ENCODE data around the gene PXMP4. TPM values are rescaled to one million over a fixed set of nuclear protein-coding genes. Genes with fewer than 3 reads are reported as not detected.

Gene PXMP4
- total and polyA plus RNA-seq, 9 donors, result 7.7 to 10.7 (median 8.5) TPM

GRCh38 chr20:33686100-33686983 is 33.8 kb downstream of the PXMP4 start, which contains the start of gene E2F1:
E2F1 (minus strand) TSS chr20:33686385; CDS start chr20:33686264, 121 bp downstream.
- no peaks in the 10 kb centered on the region for H3K27me3 ChIP-seq (ENCODE audit: control insufficient read depth, insufficient read depth, low read length)
- peak; percentile 98 for DNase-seq
- peak within 1 kb of the TSS; percentile 76 for H3K27ac ChIP-seq (ENCODE audit: low read length)
- no peaks in the 10 kb centered on the region for H3K9me3 ChIP-seq (replicated peaks; ENCODE audit: control insufficient read depth, low read depth, low read length)
- H3K4me3 ChIP-seq (ENCODE audit: low read length), result peak within 1 kb of the TSS; percentile 46
- H3K36me3 ChIP-seq (ENCODE audit: control insufficient read depth, insufficient read depth, low read length), result peaks cover 4% of the 10 kb centered on the region
- 2% methylated on average over 100 of the region's 101 CpGs for WGBS (ENCODE audit: insufficient coverage)
- H3K4me1 ChIP-seq (ENCODE audit: control insufficient read depth, insufficient read depth, low read length), result peaks cover 25% of the 10 kb centered on the region

- peak overlapping the region; percentile 46 for H3K4me3 ChIP-seq (ENCODE audit: low read length)
- H3K9me3 ChIP-seq (replicated peaks; ENCODE audit: control insufficient read depth, low read depth, low read length), result no peaks in the 10 kb centered on the region
- DNase-seq, result peak; percentile 83
- WGBS (ENCODE audit: insufficient coverage), result under 1% methylated on average over 49 of the region's 53 CpGs
- peaks cover 4% of the 10 kb centered on the region for H3K36me3 ChIP-seq (ENCODE audit: control insufficient read depth, insufficient read depth, low read length)
- H3K27ac ChIP-seq (ENCODE audit: low read length), result peak overlapping the region; percentile 76
- no peaks in the 10 kb centered on the region for H3K27me3 ChIP-seq (ENCODE audit: control insufficient read depth, insufficient read depth, low read length)
- peaks cover 25% of the 10 kb centered on the region for H3K4me1 ChIP-seq (ENCODE audit: control insufficient read depth, insufficient read depth, low read length)
Observed at GRCh38 chr20:33685328-33686099, 34.6 kb downstream of the PXMP4 start.

DNA sequence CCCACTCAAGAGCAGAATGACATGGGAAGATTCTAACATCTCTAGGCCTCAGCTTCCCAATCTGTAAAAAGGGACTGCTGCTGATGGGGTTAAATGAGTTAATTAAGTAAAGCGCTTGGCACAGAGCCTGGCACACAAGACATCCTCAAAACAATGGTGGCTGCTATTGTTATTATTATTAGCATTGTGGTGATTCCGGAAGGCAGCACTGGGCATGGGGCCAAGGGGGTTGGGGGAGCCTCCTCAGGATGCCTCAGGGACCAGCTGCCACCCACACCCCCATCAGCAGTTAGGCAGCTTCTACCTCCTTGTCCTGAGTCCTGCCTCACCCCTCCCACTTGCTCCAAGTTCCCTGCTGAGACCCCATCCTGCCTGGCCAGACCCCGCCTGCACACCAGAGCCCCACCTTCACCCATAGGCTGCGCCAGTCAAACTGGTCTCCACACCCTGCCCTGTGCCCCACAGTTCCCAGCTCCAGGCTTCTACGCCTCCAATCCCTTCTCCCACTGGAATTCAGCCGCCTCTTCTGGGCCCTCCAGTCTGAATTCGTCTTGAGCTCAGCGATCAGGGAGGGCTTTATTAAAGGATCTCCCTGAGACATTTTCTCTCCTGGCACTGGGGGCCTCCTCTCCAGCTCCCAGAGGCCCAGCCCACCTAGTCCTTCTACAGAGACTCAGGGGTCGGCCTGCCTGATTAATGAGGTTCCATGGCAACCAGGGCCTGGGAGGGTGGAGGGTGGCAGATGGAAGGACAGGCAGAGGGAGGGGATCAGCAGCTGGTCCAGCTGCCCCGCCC is 35.4 kb downstream of the PXMP4 start:
- WGBS (ENCODE audit: insufficient coverage), result 10% methylated on average over 7 of the region's 10 CpGs
- H3K4me1 ChIP-seq (ENCODE audit: control insufficient read depth, insufficient read depth, low read length), result peaks cover 25% of the 10 kb centered on the region
- peak overlapping the region; percentile 46 for H3K4me3 ChIP-seq (ENCODE audit: low read length)

GRCh38 chr20:33681728-33682353 is 38.3 kb downstream of the PXMP4 start:
- Histone ChIP-seq H3K9me3 (replicated peaks; ENCODE audit: control insufficient read depth, low read depth, low read length) (no peaks in the 10 kb centered on the region), H3K27me3 (ENCODE audit: control insufficient read depth, insufficient read depth, low read length) (no peaks in the 10 kb centered on the region), H3K4me1 (ENCODE audit: control insufficient read depth, insufficient read depth, low read length) (peaks cover 43% of the 10 kb centered on the region), H3K27ac (ENCODE audit: low read length) (no peak overlapping the region), H3K4me3 (ENCODE audit: low read length) (no peak overlapping the region), H3K36me3 (ENCODE audit: control insufficient read depth, insufficient read depth, low read length) (peaks cover 13% of the 10 kb centered on the region)
- 73% methylated on average over 9 of the region's 9 CpGs for WGBS (ENCODE audit: insufficient coverage)
- DNase-seq, result no peak

More for the DNA sequence above, 35.4 kb downstream of the PXMP4 start:
- Histone ChIP-seq H3K9me3 (replicated peaks; ENCODE audit: control insufficient read depth, low read depth, low read length) (no peaks in the 10 kb centered on the region), H3K36me3 (ENCODE audit: control insufficient read depth, insufficient read depth, low read length) (peaks cover 10% of the 10 kb centered on the region), H3K27me3 (ENCODE audit: control insufficient read depth, insufficient read depth, low read length) (no peaks in the 10 kb centered on the region), H3K27ac (ENCODE audit: low read length) (peak overlapping the region; percentile 76)
- no peak for DNase-seq

DNA sequence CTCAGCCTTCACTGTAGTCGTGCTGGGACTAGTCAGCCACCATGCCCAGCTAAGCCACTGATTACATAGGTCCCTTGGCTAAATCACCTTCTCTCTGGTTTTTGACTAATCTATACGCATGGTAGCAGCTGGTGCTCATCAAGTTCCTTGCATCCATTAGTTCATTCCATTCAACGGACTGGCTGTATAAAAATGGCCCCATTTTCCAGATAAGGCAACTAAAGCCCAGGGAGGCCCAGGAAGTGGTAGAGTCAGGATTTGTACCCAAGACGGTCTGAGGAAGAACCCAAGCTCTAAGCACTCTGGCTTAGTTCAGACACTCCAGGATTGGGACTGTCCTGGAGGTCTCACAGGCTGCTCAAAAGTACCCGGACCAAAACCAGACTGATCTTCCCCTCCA is 38.8 kb downstream of the PXMP4 start:
- WGBS (ENCODE audit: insufficient coverage), result 72% methylated on average over 4 of the region's 5 CpGs
- peaks cover 14% of the 10 kb centered on the region for H3K36me3 ChIP-seq (ENCODE audit: control insufficient read depth, insufficient read depth, low read length)

DNA sequence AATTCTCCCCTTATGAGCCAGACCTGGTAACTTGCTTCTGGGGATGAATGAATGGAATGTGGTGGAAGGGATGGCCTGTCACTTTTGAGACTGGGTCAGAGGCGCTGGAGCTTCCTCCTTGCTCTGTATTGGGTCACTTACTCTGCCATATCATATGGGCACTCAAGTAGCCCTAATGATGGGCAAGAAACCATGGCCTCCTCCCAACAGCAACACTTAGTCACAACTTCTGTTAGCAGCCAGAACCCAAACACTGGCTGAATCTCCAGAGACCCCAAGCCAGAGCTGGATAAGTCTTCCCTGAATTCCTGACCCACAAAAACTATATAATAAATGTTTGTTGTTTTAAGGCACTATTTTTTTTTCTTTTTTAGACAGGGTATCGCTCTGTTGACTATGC is 39.4 kb downstream of the PXMP4 start:
- Histone ChIP-seq H3K4me3 (ENCODE audit: low read length) (no peak overlapping the region), H3K9me3 (replicated peaks; ENCODE audit: control insufficient read depth, low read depth, low read length) (no peaks in the 10 kb centered on the region), H3K27ac (ENCODE audit: low read length) (no peak overlapping the region), H3K27me3 (ENCODE audit: control insufficient read depth, insufficient read depth, low read length) (no peaks in the 10 kb centered on the region), H3K4me1 (ENCODE audit: control insufficient read depth, insufficient read depth, low read length) (peaks cover 50% of the 10 kb centered on the region), H3K36me3 (ENCODE audit: control insufficient read depth, insufficient read depth, low read length) (peaks cover 17% of the 10 kb centered on the region)
- WGBS (ENCODE audit: insufficient coverage), result no CpG with 5 or more reads among the region's 2 CpGs
- DNase-seq, result no peak

More for the DNA sequence above, 38.8 kb downstream of the PXMP4 start:
- Histone ChIP-seq H3K27me3 (ENCODE audit: control insufficient read depth, insufficient read depth, low read length) (no peaks in the 10 kb centered on the region), H3K27ac (ENCODE audit: low read length) (no peak overlapping the region), H3K4me3 (ENCODE audit: low read length) (no peak overlapping the region), H3K9me3 (replicated peaks; ENCODE audit: control insufficient read depth, low read depth, low read length) (no peaks in the 10 kb centered on the region), H3K4me1 (ENCODE audit: control insufficient read depth, insufficient read depth, low read length) (peaks cover 44% of the 10 kb centered on the region)
- DNase-seq, result no peak

- no peak overlapping the region for H3K27ac ChIP-seq (ENCODE audit: low read length)
- H3K4me1 ChIP-seq (ENCODE audit: control insufficient read depth, insufficient read depth, low read length), result peaks cover 50% of the 10 kb centered on the region
- WGBS (ENCODE audit: insufficient coverage), result 87% methylated on average over 16 of the region's 20 CpGs
- H3K27me3 ChIP-seq (ENCODE audit: control insufficient read depth, insufficient read depth, low read length), result no peaks in the 10 kb centered on the region
- H3K9me3 ChIP-seq (replicated peaks; ENCODE audit: control insufficient read depth, low read depth, low read length), result no peaks in the 10 kb centered on the region
- no peak for DNase-seq
- peaks cover 17% of the 10 kb centered on the region for H3K36me3 ChIP-seq (ENCODE audit: control insufficient read depth, insufficient read depth, low read length)
- H3K4me3 ChIP-seq (ENCODE audit: low read length), result no peak overlapping the region
Observed at GRCh38 chr20:33679758-33680485, 40.2 kb downstream of the PXMP4 start.

DNA sequence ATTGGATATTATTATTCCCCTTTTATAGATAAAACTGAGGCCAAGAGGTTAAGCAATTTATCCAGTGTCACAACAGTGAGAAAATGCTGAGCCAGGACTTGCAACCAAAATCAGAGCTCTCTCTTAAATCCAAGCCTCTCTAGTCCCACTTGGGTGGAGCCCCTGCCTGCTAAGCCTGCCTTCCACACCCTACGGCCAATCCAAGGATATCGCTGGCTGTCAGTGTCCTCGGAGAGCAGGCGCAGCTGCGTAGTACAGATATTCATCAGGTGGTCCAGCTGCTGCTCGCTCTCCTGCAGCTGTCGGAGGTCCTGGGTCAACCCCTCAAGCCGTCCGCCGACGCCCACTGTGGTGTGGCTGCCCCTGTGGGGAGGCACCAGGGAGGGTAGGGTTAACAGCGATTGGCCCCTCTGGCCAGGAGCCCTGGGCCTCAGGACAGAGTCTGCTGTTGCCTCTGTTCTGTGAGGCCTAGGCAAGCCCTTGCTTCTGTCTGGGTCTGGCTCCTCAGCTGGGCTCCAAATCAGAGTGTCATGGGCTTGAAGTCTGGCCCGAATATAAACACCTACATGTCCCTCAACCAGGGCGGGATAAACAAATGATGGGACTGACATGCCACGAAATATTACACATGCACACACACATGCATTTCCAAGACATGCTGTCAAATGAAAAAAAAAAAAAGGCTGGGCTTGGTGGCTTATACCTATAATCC is 42.0 kb downstream of the PXMP4 start:
- Histone ChIP-seq H3K4me3 (ENCODE audit: low read length) (no peak overlapping the region), H3K27ac (ENCODE audit: low read length) (peak overlapping the region; percentile 72)

More for the DNA sequence above, 42.0 kb downstream of the PXMP4 start:
- Histone ChIP-seq H3K9me3 (replicated peaks; ENCODE audit: control insufficient read depth, low read depth, low read length) (no peaks in the 10 kb centered on the region), H3K27me3 (ENCODE audit: control insufficient read depth, insufficient read depth, low read length) (no peaks in the 10 kb centered on the region), H3K36me3 (ENCODE audit: control insufficient read depth, insufficient read depth, low read length) (peaks cover 17% of the 10 kb centered on the region), H3K4me1 (ENCODE audit: control insufficient read depth, insufficient read depth, low read length) (peaks cover 51% of the 10 kb centered on the region)
- WGBS (ENCODE audit: insufficient coverage), result 30% methylated on average over 11 of the region's 15 CpGs
- DNase-seq, result peak; percentile 93

All from muscle of leg (tissue), 11 donors.